Ectodermal cell (in vitro differentiated cells): ENCODE results near the gene ZKSCAN5.
"Not testable (repeated sequence)": the region's sequence is repeated elsewhere in the genome, so short reads cannot be mapped to it uniquely, and the experiment has no call there.

Source experiments
- H3K27ac ChIP-seq: 2 replicates; pipeline ENCODE4 v1.7.0; 2013; ENCODE audit warnings: mild to moderate bottlenecking, low read depth, low read length; ENCODE audit not compliant: insufficient read depth, poor library complexity, severe bottlenecking
- H3K27me3 ChIP-seq: 2 replicates; pipeline ENCODE4 v1.7.0; 2013; ENCODE audit warnings: mild to moderate bottlenecking, low read length; ENCODE audit not compliant: insufficient read depth, control insufficient read depth, poor library complexity, severe bottlenecking
- H3K36me3 ChIP-seq: one replicate; pipeline ENCODE4 v1.7.0; 2013; ENCODE audit warnings: low read length; ENCODE audit not compliant: control insufficient read depth, insufficient read depth
- H3K4me1 ChIP-seq: one replicate; pipeline ENCODE4 v1.7.0; 2013; ENCODE audit warnings: low read length; ENCODE audit not compliant: control insufficient read depth, insufficient read depth
- H3K4me3 ChIP-seq: 2 replicates; pipeline ENCODE4 v1.7.0; 2013; ENCODE audit warnings: low read depth, low read length, control low read depth; ENCODE audit not compliant: insufficient read depth
- H3K9me3 ChIP-seq: 2 replicates; pipeline ENCODE4 v1.7.0; 2013; ENCODE audit warnings: mild to moderate bottlenecking, low read length, moderate library complexity; ENCODE audit not compliant: control insufficient read depth
- WGBS, 2 experiments: methylation state at CpG; one replicate each; pipeline ENCODE4 v1.1.7; 2013; ENCODE audit warnings: missing lambda C conversion rate in 2 of 2; 5-methylcytosine and 5-hydroxymethylcytosine counted together

ZKSCAN5 gene

GRCh38 chr7:99493823-99494222 lies 10.6 kb upstream of the ZKSCAN5 start:
- no peak overlapping the region for H3K27ac ChIP-seq
- H3K27me3 ChIP-seq, result no peaks in the 10 kb centered on the region
- peaks cover 36% of the 10 kb centered on the region for H3K36me3 ChIP-seq

GRCh38 chr7:99497766-99498545 lies 6.5 kb upstream of the ZKSCAN5 start:
- Histone ChIP-seq H3K36me3 (peaks cover 29% of the 10 kb centered on the region), H3K27me3 (no peaks in the 10 kb centered on the region), H3K4me3 (peak overlapping the region; percentile 68), H3K4me1 (peaks cover 12% of the 10 kb centered on the region), H3K9me3 (no peaks in the 10 kb centered on the region), H3K27ac (no peak overlapping the region)
- WGBS, 2 experiments, result 95 to 99% methylated on average over 4 to 6 of the region's 6 CpGs

More at GRCh38 chr7:99493823-99494222, 10.6 kb upstream of the ZKSCAN5 start:
- no peaks in the 10 kb centered on the region for H3K9me3 ChIP-seq
- 97 to 99% methylated on average over 6 of the region's 6 CpGs for WGBS, 2 experiments
- H3K4me1 ChIP-seq, result peaks cover 11% of the 10 kb centered on the region
- no peak overlapping the region for H3K4me3 ChIP-seq

- H3K36me3 ChIP-seq, result peaks cover 23% of the 10 kb centered on the region
- WGBS, 2 experiments, result 80 to 81% methylated on average over 11 of the region's 11 CpGs
- H3K27me3 ChIP-seq, result no peaks in the 10 kb centered on the region
- peak overlapping the region; percentile 68 for H3K4me3 ChIP-seq
- no peaks in the 10 kb centered on the region for H3K9me3 ChIP-seq
- H3K4me1 ChIP-seq, result peaks cover 12% of the 10 kb centered on the region
- H3K27ac ChIP-seq, result no peak overlapping the region
These were observed 5.9 kb upstream of the ZKSCAN5 start for GRCh38 chr7:99498546-99498944.

- Histone ChIP-seq H3K4me1 (peaks cover 12% of the 10 kb centered on the region), H3K36me3 (peaks cover 15% of the 10 kb centered on the region), H3K9me3 (no peaks in the 10 kb centered on the region), H3K27ac (peak overlapping the region; percentile 64), H3K4me3 (peak overlapping the region; percentile 68), H3K27me3 (no peaks in the 10 kb centered on the region)
- 2 to 3% methylated on average over 14 of the region's 14 CpGs for WGBS, 2 experiments
These were observed 5.1 kb upstream of the ZKSCAN5 start for GRCh38 chr7:99499371-99499720.

GRCh38 chr7:99499721-99500636 lies 4.5 kb upstream of the ZKSCAN5 start, which contains the start of gene ZNF394:
TSS of gene ZNF394 (minus strand) at chr7:99500281. CDS start at chr7:99500093, 188 bp downstream.
- Histone ChIP-seq H3K4me1 (peaks cover 12% of the 10 kb centered on the region), H3K27me3 (no peaks in the 10 kb centered on the region), H3K4me3 (peak within 1 kb of the TSS; percentile 68), H3K27ac (peak within 1 kb of the TSS; percentile 64), H3K9me3 (no peaks in the 10 kb centered on the region), H3K36me3 (peaks cover 9% of the 10 kb centered on the region)
- WGBS, 2 experiments, result 0% methylated on average over 68 of the region's 68 CpGs

- peaks cover 3% of the 10 kb centered on the region for H3K36me3 ChIP-seq
- H3K27me3 ChIP-seq, result no peaks in the 10 kb centered on the region
- WGBS, 2 experiments, result 62 to 64% methylated on average over 16 of the region's 16 CpGs
- H3K27ac ChIP-seq, result no peak overlapping the region
- no peaks in the 10 kb centered on the region for H3K9me3 ChIP-seq
- peaks cover 12% of the 10 kb centered on the region for H3K4me1 ChIP-seq
- H3K4me3 ChIP-seq, result peak overlapping the region; percentile 68
These were observed 3.8 kb upstream of the ZKSCAN5 start for GRCh38 chr7:99500637-99501009.

GRCh38 chr7:99501236-99501635 lies 3.2 kb upstream of the ZKSCAN5 start:
- not testable (repeated sequence) for H3K36me3 ChIP-seq
- WGBS, 2 experiments, result 94 to 96% methylated on average over 12 of the region's 12 CpGs

GRCh38 chr7:99504281-99504602 lies 220 bp upstream of the ZKSCAN5 start:
- H3K36me3 ChIP-seq, result no peaks in the 10 kb centered on the region
- H3K9me3 ChIP-seq, result no peaks in the 10 kb centered on the region
- H3K4me1 ChIP-seq, result peaks cover 3% of the 10 kb centered on the region
- no peaks in the 10 kb centered on the region for H3K27me3 ChIP-seq
- 15 to 17% methylated on average over 19 of the region's 19 CpGs for WGBS, 2 experiments
- H3K27ac ChIP-seq, result no peak overlapping the region
- H3K4me3 ChIP-seq, result peak overlapping the region; percentile 58

More at GRCh38 chr7:99501236-99501635, 3.2 kb upstream of the ZKSCAN5 start:
- H3K27ac ChIP-seq, H3K27me3 ChIP-seq, H3K9me3 ChIP-seq: not testable (repeated sequence)
- H3K4me1 ChIP-seq, result peaks cover 14% of the 10 kb centered on the region
- H3K4me3 ChIP-seq, result peak overlapping the region; percentile 68

GRCh38 chr7:99505324-99505662 lies 831 bp downstream of the ZKSCAN5 start:
- 2 to 4% methylated on average over 11 of the region's 11 CpGs for WGBS, 2 experiments
- peaks cover 3% of the 10 kb centered on the region for H3K4me1 ChIP-seq
- no peaks in the 10 kb centered on the region for H3K27me3 ChIP-seq
- H3K9me3 ChIP-seq, result no peaks in the 10 kb centered on the region
- no peak overlapping the region for H3K27ac ChIP-seq
- H3K36me3 ChIP-seq, result no peaks in the 10 kb centered on the region
- H3K4me3 ChIP-seq, result peak overlapping the region; percentile 58

GRCh38 chr7:99514050-99514449 lies 9.6 kb downstream of the ZKSCAN5 start:
- no peak overlapping the region for H3K4me3 ChIP-seq
- 98 to 100% methylated on average over 1 of the region's 1 CpG for WGBS, 2 experiments
- no peaks in the 10 kb centered on the region for H3K4me1 ChIP-seq
- H3K27me3 ChIP-seq, result no peaks in the 10 kb centered on the region
- H3K27ac ChIP-seq, result no peak overlapping the region
- peaks cover 10% of the 10 kb centered on the region for H3K36me3 ChIP-seq
- no peaks in the 10 kb centered on the region for H3K9me3 ChIP-seq
